Measurements from ENCODE around the gene TSPAN4.

Gene TSPAN4

DNA sequence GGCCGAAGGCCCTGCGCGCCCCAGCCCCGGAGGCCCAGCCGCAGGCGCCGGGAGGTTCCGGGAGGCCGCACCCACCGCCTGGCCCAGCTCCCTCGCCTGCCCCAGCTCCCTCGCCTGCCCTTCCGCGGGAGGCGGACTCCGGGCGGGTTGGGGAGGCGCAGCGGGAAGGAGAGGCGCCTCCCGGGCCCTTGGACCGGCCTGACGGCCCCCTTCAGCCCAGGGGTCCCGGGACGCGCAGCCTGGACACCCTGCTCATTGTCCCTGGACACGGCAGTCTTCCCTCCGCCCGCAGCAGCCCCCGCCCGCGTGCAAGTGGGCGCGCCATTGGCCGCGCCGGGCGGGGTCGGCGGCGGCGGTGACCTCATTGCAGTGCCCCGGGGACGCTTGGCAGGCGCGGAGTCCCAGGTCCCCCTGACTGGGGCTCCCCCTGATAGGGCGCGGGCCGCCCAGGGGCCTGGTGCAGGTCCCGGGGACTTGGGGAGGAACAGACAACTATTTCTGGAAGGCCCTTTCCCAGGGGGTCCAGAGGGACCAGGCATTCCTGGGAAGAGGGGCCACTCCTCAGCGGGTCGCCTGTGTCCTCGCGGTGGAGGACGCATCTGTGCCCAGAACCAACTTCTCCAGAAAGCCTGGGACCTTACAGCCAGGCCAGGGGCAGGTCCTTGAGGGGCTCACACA, 9.4 kb upstream of the TSPAN4 start:
- H3K27ac Mint-ChIP-seq: no peak overlapping the region
- no peaks in the 10 kb centered on the region for H3K9me3 Mint-ChIP-seq
- no peaks in the 10 kb centered on the region for H3K36me3 Mint-ChIP-seq
- peaks cover 25% of the 10 kb centered on the region for H3K4me1 Mint-ChIP-seq
- no peaks in the 10 kb centered on the region for H3K27me3 Mint-ChIP-seq
- DNase-seq (ENCODE audit: low spot score in 2 of 2) (no peak), ATAC-seq (ENCODE audit: low read depth) (peak; percentile 33)
- H3K4me3 Mint-ChIP-seq: no peak overlapping the region

GRCh38 chr11:833849-834311, 8.8 kb upstream of the TSPAN4 start:
- peak overlapping the region; percentile 71 for H3K4me3 Mint-ChIP-seq
- no peaks in the 10 kb centered on the region for H3K9me3 Mint-ChIP-seq
- H3K4me1 Mint-ChIP-seq: peaks cover 20% of the 10 kb centered on the region
- peaks cover 2% of the 10 kb centered on the region for H3K36me3 Mint-ChIP-seq
- H3K27me3 Mint-ChIP-seq: no peaks in the 10 kb centered on the region
- no peak overlapping the region for H3K27ac Mint-ChIP-seq
- no peak for ATAC-seq (ENCODE audit: low read depth)
- DNase-seq (ENCODE audit: low spot score in 2 of 2): no peak

- Mint-ChIP-seq H3K36me3 (peaks cover 2% of the 10 kb centered on the region), H3K4me3 (no peak overlapping the region), H3K27me3 (no peaks in the 10 kb centered on the region), H3K4me1 (peaks cover 13% of the 10 kb centered on the region), H3K27ac (no peak overlapping the region), H3K9me3 (no peaks in the 10 kb centered on the region)
- ATAC-seq (ENCODE audit: low read depth) (no peak), DNase-seq (ENCODE audit: low spot score in 2 of 2) (no peak)
Observed at GRCh38 chr11:834371-835316, 8.0 kb upstream of the TSPAN4 start.

DNA sequence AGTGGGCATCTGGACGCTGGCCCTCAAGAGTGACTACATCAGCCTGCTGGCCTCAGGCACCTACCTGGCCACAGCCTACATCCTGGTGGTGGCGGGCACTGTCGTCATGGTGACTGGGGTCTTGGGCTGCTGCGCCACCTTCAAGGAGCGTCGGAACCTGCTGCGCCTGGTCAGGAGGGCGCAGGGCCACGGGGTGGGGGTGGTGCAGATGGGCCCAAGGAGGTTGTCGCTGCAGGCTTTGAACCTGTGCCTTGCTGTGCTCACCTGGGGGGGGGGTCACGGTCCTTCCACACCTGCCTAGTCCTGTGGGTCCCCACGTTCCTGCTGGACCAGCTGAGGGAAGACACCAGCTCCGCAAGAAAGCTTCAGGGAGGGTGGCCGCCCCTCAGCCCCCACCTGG, 6.4 kb upstream of the TSPAN4 start:
- no peaks in the 10 kb centered on the region for H3K27me3 Mint-ChIP-seq
- H3K4me1 Mint-ChIP-seq: peaks cover 19% of the 10 kb centered on the region
- ATAC-seq (ENCODE audit: low read depth) (no peak), DNase-seq (ENCODE audit: low spot score in 2 of 2) (no peak)
- H3K9me3 Mint-ChIP-seq: no peaks in the 10 kb centered on the region
- H3K36me3 Mint-ChIP-seq: peaks cover 2% of the 10 kb centered on the region
- no peak overlapping the region for H3K4me3 Mint-ChIP-seq
- H3K27ac Mint-ChIP-seq: no peak overlapping the region

DNA sequence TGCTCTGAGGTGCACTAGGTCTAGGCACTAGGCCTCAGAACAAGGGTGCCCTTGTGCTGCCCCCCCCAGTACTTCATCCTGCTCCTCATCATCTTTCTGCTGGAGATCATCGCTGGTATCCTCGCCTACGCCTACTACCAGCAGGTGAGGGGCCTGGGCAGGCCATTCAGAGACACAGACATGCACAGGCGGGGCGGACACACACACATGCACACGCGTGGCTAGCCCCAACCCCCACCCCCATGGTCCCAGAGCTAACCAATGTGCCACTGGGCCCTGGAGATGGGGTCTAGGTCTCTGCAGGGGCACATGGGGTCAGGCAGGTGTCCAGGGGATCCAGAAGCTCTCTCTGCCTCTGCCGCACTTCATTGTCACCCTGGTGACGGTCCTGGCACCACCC, 6.0 kb upstream of the TSPAN4 start:
- H3K9me3 Mint-ChIP-seq: no peaks in the 10 kb centered on the region
- no peak for ATAC-seq (ENCODE audit: low read depth)
- no peak overlapping the region for H3K27ac Mint-ChIP-seq
- no peak for DNase-seq (ENCODE audit: low spot score in 2 of 2)
- peaks cover 2% of the 10 kb centered on the region for H3K36me3 Mint-ChIP-seq
- no peaks in the 10 kb centered on the region for H3K27me3 Mint-ChIP-seq
- H3K4me1 Mint-ChIP-seq: peaks cover 18% of the 10 kb centered on the region
- H3K4me3 Mint-ChIP-seq: no peak overlapping the region

DNA sequence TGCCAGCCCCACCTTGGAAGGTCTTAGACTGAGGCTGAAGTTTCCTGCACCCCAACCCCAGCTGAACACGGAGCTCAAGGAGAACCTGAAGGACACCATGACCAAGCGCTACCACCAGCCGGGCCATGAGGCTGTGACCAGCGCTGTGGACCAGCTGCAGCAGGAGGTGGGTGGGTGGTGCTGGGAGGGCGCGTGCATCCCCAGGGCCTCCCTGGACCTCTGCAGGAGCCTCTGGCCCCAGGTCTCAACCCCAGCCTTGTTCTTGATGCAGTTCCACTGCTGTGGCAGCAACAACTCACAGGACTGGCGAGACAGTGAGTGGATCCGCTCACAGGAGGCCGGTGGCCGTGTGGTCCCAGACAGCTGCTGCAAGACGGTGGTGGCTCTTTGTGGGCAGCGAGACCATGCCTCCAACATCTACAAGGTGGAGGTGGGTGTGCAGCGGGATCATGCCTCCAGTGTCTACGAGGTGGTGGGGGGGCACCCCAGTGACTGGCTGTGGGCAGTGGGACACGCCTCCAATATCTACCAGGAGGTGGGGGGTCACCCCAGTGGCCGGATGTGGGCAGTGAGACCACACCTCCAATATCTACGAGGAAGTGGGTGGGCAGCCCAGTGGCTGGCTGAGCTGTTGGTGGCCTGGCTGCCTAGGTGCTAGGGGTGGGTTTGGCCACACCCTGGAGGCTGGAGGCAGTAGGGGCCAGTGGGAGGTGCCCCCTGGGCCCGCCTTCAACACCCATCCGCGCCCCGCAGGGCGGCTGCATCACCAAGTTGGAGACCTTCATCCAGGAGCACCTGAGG, 5.3 kb upstream of the TSPAN4 start:
- H3K27ac Mint-ChIP-seq: no peak overlapping the region
- H3K4me3 Mint-ChIP-seq: no peak overlapping the region
- no peaks in the 10 kb centered on the region for H3K9me3 Mint-ChIP-seq
- peaks cover 2% of the 10 kb centered on the region for H3K36me3 Mint-ChIP-seq
- no peaks in the 10 kb centered on the region for H3K27me3 Mint-ChIP-seq
- ATAC-seq (ENCODE audit: low read depth): no peak
- DNase-seq (ENCODE audit: low spot score in 2 of 2): no peak
- peaks cover 13% of the 10 kb centered on the region for H3K4me1 Mint-ChIP-seq

DNA sequence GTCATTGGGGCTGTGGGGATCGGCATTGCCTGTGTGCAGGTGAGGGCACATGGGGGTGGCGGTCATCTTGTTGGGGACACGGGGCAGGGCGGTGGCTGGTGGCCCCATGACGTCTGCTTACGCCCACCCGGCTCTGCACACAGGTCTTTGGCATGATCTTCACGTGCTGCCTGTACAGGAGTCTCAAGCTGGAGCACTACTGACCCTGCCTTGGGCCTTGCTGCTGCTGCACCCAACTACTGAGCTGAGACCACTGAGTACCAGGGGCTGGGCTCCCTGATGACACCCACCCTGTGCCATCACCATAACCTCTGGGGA, 4.7 kb upstream of the TSPAN4 start:
- DNase-seq (ENCODE audit: low spot score in 2 of 2) (no peak), ATAC-seq (ENCODE audit: low read depth) (no peak)
- Mint-ChIP-seq H3K27ac (no peak overlapping the region), H3K4me3 (no peak overlapping the region), H3K27me3 (no peaks in the 10 kb centered on the region), H3K9me3 (no peaks in the 10 kb centered on the region), H3K4me1 (peaks cover 13% of the 10 kb centered on the region), H3K36me3 (peaks cover 2% of the 10 kb centered on the region)

DNA sequence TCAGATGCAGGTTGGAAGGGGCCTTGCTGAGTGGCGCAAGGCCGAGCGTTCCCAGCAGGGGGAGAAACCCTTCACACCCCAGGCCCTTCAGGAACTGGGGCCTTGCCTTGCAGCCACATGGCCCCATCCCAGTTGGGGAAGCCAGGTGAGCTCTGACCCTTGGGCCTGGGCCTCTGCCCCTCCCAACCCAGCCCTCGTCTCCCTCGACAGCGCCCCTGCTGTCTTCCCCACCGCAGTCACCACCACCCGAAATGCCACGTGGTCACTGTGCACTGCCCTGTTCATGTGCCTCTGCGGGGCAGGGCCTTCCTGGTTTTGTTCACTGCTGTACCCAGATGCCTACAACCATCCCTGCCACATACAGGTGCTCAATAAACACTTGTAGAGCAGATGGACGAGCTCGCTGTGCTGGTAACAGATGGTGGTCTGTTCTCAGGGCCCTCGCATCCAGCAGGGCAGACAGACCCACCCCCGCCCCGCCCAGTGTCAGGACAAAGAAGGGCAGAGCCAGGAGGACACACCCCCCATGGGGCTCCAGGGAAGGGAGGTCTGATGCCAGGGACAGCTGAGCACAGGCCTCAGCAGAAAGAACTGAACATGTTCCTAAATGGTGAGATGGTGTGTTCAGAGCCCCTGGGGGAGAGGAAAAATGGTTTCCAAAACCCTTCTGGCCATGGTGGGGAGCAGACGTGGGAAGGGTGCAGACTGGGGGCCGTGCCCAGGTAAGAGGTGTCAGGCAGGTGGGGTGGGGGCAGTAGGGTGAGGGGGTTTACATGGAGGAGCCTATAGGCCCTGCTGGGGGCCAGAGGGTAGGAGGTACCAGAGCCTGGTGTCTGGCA, 4.0 kb upstream of the TSPAN4 start:
- Mint-ChIP-seq H3K27me3 (peaks cover 2% of the 10 kb centered on the region), H3K9me3 (no peaks in the 10 kb centered on the region), H3K36me3 (peaks cover 2% of the 10 kb centered on the region), H3K27ac (no peak overlapping the region), H3K4me1 (peaks cover 15% of the 10 kb centered on the region), H3K4me3 (no peak overlapping the region)
- ATAC-seq (ENCODE audit: low read depth) (no peak), DNase-seq (ENCODE audit: low spot score in 2 of 2) (no peak)

DNA sequence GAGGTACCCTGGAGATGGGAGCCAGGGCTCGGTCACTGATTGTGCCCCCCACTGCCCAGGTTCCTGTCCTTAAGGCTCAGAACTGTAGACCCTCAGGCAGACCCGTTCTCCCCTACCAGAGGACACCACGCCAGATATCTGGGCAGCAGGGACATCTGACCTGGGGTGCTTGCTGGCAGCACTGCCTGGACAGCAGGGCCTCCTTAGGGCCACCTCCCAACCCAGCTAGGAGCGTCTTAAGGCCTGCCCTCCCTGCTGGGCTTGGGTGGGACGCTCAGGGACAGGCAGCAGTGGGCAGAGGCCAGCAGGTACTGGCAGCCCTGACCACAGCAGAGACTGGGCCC, 3.4 kb upstream of the TSPAN4 start:
- Mint-ChIP-seq H3K36me3 (peaks cover 2% of the 10 kb centered on the region), H3K27ac (no peak overlapping the region), H3K9me3 (no peaks in the 10 kb centered on the region), H3K27me3 (peaks cover 2% of the 10 kb centered on the region), H3K4me1 (peaks cover 15% of the 10 kb centered on the region), H3K4me3 (no peak overlapping the region)
- ATAC-seq (ENCODE audit: low read depth): no peak
- DNase-seq (ENCODE audit: low spot score in 2 of 2): no peak

DNA sequence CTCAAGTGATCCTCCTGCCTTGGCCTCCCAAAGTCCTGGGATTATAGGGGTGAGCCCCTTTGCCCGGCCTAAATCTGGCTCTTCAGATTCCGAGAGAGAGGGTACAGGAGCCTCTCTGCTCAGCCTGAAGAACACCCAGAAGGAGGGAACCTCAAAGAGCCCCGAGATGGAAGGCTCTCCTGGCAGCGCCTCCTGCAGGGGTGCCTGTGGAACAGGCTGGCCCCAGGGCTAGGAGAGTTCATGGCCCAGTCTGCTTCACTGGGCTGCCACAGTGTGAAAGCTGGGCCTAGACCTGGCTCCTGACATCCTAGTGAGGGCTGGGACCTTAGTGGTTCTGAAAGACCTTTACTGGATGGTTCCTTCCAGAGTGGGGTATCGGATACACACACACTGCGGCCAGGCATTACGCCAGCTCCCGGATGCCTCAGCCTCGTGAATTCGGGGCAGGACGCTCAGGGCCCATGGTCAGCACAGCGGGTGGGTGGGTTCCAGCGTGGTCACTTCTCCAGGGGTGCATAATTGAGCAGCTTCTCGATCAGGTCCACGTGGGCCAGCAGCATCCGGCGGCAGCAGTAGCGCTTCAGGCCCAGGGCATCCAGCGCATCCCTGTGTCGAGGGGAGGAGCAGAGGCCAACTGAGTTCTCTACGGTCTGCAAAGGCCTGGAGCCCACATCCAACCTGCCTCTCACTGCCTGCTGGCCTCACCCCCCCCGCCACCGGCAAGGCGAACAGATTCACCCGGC, 2.6 kb upstream of the TSPAN4 start:
- no peak overlapping the region for H3K27ac Mint-ChIP-seq
- no peak for ATAC-seq (ENCODE audit: low read depth)

DNA sequence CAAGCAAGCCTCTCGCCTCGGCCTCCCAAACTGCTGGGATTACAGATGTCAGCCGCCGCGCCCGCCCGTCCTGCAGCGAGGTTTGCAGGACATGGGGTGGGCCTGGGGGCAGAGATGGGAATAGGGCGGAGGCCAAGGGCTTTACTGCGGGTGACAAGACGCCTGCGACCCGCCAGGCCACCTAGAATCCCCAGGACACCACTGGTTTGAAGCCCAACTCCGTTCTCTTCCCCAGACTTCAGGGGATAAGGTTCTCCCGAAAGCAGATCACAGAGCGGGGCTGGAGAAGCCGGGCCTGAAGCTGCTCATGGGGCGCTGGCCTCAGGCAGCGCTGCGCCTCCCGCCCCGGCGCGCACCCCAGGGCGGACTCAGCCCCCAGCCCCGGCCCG, 677 bp upstream of the TSPAN4 start:
- peaks cover 6% of the 10 kb centered on the region for H3K27me3 Mint-ChIP-seq
- peak overlapping the region; percentile 87 for H3K4me3 Mint-ChIP-seq
- ATAC-seq (ENCODE audit: low read depth) (peak; percentile 49), DNase-seq (ENCODE audit: low spot score in 2 of 2) (no peak)
- H3K9me3 Mint-ChIP-seq: no peaks in the 10 kb centered on the region
- H3K36me3 Mint-ChIP-seq: peaks cover 2% of the 10 kb centered on the region
- peaks cover 15% of the 10 kb centered on the region for H3K4me1 Mint-ChIP-seq
- peak overlapping the region; percentile 45 for H3K27ac Mint-ChIP-seq

More for the DNA sequence above, 2.6 kb upstream of the TSPAN4 start:
- H3K4me1 Mint-ChIP-seq: peaks cover 15% of the 10 kb centered on the region
- H3K4me3 Mint-ChIP-seq: peak overlapping the region; percentile 14
- H3K27me3 Mint-ChIP-seq: peaks cover 2% of the 10 kb centered on the region
- peaks cover 2% of the 10 kb centered on the region for H3K36me3 Mint-ChIP-seq
- H3K9me3 Mint-ChIP-seq: no peaks in the 10 kb centered on the region
- DNase-seq (ENCODE audit: low spot score in 2 of 2): no peak

GRCh38 chr11:843086-843734, 558 bp downstream of the TSPAN4 start:
- Mint-ChIP-seq H3K36me3 (peaks cover 2% of the 10 kb centered on the region), H3K4me1 (peaks cover 15% of the 10 kb centered on the region), H3K9me3 (no peaks in the 10 kb centered on the region), H3K4me3 (peak overlapping the region; percentile 63), H3K27me3 (peaks cover 6% of the 10 kb centered on the region), H3K27ac (no peak overlapping the region)
- DNase-seq (ENCODE audit: low spot score in 2 of 2) (no peak), ATAC-seq (ENCODE audit: low read depth) (no peak)
